HG03432 (cell line): ENCODE measurements around the gene TRIM14.
"Not testable (repeated sequence)": the region's sequence is repeated elsewhere in the genome, so short reads cannot be mapped to it uniquely, and the experiment has no call there.

Experiments
- ATAC-seq: cut with Tn5 transposase; IDR thresholded peaks from one replicate; pipeline ENCODE4 v1.9.1; 2021; ENCODE audit warnings: mild to moderate bottlenecking, moderate library complexity; ENCODE audit not compliant: unreplicated experiment

The TRIM14 gene

GRCh38 chr9:98085058-98085457, 34.0 kb downstream of the TRIM14 start:
- no peak for ATAC-seq

- ATAC-seq, result no peak
Observed at GRCh38 chr9:98084396-98084795, 34.6 kb downstream of the TRIM14 start.

- no peak for ATAC-seq
Observed at GRCh38 chr9:98083566-98084183, 35.3 kb downstream of the TRIM14 start.

- no peak for ATAC-seq
Observed at GRCh38 chr9:98083061-98083501, 35.9 kb downstream of the TRIM14 start.

- ATAC-seq, result no peak
Observed at GRCh38 chr9:98081477-98082219, 37.4 kb downstream of the TRIM14 start.

GRCh38 chr9:98080780-98081179, 38.2 kb downstream of the TRIM14 start:
- ATAC-seq, result no peak

GRCh38 chr9:98080326-98080725, 38.7 kb downstream of the TRIM14 start:
- no peak for ATAC-seq

- ATAC-seq, result no peak
Observed at GRCh38 chr9:98078895-98079294, 40.1 kb downstream of the TRIM14 start.

GRCh38 chr9:98076514-98076890, 42.5 kb downstream of the TRIM14 start:
- not testable (repeated sequence) for ATAC-seq

GRCh38 chr9:98075332-98075805, 43.7 kb downstream of the TRIM14 start:
- ATAC-seq, result no peak

- no peak for ATAC-seq
Observed at GRCh38 chr9:98074115-98074990, 44.7 kb downstream of the TRIM14 start.

- no peak for ATAC-seq
Observed at GRCh38 chr9:98071737-98072136, 47.3 kb downstream of the TRIM14 start.

- no peak for ATAC-seq
Observed at GRCh38 chr9:98070704-98071103, 48.3 kb downstream of the TRIM14 start.

GRCh38 chr9:98069551-98069950, 49.5 kb downstream of the TRIM14 start:
- no peak for ATAC-seq

- no peak for ATAC-seq
Observed at GRCh38 chr9:98067184-98067583, 51.8 kb downstream of the TRIM14 start.

- ATAC-seq, result no peak
Observed at GRCh38 chr9:98066235-98066634, 52.8 kb downstream of the TRIM14 start.

- ATAC-seq, result no peak
Observed at GRCh38 chr9:98064623-98065392, 54.2 kb downstream of the TRIM14 start.

- ATAC-seq, result no peak
Observed at GRCh38 chr9:98062161-98062560, 56.9 kb downstream of the TRIM14 start.

GRCh38 chr9:98057138-98057799, 61.8 kb downstream of the TRIM14 start:
- no peak for ATAC-seq
